ENCODE measurements around the gene C16orf96.

C16orf96 gene

DNA sequence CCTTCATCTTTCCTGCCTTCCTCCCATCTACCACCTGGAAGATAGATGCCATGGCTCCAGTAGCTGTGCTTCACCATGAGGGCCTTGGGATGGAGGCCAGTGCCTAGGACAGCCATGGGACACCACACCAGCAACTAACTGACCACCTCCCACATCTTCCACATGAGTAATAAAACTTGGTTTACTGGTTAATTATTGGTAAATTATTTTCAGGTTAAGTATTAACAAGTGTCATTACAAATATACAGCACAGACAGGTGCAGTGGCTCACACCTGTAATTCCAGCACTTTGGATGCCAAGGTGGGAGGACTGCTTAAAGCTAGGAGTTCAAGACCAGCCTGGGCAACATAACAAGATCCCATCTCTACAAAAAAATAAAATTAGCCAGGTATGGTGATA, 31.6 kb upstream of the C16orf96 start:
- in situ Hi-C loops (cut with MboI; ENCODE audit: low sequenced_read_pairs, unreplicated experiment), result no loop called here
- TF ChIP-seq, protein P1, sequence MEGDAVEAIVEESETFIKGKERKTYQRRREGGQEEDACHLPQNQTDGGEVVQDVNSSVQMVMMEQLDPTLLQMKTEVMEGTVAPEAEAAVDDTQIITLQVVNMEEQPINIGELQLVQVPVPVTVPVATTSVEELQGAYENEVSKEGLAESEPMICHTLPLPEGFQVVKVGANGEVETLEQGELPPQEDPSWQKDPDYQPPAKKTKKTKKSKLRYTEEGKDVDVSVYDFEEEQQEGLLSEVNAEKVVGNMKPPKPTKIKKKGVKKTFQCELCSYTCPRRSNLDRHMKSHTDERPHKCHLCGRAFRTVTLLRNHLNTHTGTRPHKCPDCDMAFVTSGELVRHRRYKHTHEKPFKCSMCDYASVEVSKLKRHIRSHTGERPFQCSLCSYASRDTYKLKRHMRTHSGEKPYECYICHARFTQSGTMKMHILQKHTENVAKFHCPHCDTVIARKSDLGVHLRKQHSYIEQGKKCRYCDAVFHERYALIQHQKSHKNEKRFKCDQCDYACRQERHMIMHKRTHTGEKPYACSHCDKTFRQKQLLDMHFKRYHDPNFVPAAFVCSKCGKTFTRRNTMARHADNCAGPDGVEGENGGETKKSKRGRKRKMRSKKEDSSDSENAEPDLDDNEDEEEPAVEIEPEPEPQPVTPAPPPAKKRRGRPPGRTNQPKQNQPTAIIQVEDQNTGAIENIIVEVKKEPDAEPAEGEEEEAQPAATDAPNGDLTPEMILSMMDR (IDR thresholded peaks at IDR 0.05; ENCODE audit: borderline replicate concordance, control extremely low read depth, extremely low read depth, insufficient read depth, missing control alignments), result no peak
- DNase-seq (ENCODE audit: low spot score), result no peak

DNA sequence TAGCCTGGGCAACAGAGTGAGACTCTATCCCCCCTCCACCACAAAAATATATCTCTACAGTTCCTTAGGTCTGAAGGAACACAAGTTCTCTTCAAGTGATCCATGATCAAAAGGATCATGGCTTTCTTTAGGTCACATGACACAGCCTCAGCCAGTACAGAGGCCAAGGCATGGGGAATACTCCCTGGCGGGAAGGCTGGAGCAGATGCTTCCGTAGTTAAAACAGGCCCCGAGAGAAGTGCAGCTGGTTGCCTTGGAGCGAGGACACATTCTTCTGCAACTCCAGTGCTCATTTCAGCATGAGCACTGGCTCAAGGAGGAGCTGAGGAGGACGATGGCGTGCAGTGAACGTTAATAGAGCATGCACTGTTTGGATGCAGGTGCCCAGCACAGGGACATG, 31.1 kb upstream of the C16orf96 start:
- in situ Hi-C loops (cut with MboI; ENCODE audit: low sequenced_read_pairs, unreplicated experiment), result no loop called here
- TF ChIP-seq, protein P1 (IDR thresholded peaks at IDR 0.05; ENCODE audit: borderline replicate concordance, control extremely low read depth, extremely low read depth, insufficient read depth, missing control alignments), result no peak
- no peak for DNase-seq (ENCODE audit: low spot score)

DNA sequence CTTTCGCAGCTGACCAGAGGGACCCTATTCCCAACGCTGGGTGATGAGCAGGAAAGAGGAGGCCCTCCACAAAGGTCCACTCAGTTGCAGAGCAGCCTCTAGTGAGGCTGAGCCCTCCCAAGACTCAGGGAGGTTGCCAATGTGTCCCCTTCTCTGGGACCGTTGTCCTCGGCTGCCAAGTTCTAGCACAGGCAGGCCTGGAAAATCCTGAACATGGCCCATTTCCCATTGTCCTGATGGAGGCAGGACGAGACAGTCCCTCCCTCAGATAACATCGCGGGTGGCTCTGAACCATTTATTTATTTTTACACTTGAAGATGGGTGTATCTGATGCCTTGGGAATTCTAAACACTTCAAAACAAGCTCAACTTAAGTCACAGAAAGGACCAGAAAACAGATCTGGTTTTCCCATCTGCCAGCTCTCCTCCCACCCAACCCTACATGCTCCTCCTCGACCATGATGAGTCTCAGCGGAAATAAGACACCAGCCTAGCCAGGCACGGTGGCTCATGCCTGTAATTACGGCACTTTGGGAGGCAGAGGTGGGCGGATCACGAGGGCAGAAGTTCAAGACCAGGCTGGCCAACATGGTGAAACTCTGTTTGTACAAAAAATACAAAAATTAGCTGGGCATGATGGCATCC, 30.4 kb upstream of the C16orf96 start:
- TF ChIP-seq, protein P1 (IDR thresholded peaks at IDR 0.05; ENCODE audit: borderline replicate concordance, control extremely low read depth, extremely low read depth, insufficient read depth, missing control alignments), result no peak
- in situ Hi-C loops (cut with MboI; ENCODE audit: low sequenced_read_pairs, unreplicated experiment), result no loop called here
- DNase-seq (ENCODE audit: low spot score), result no peak

DNA sequence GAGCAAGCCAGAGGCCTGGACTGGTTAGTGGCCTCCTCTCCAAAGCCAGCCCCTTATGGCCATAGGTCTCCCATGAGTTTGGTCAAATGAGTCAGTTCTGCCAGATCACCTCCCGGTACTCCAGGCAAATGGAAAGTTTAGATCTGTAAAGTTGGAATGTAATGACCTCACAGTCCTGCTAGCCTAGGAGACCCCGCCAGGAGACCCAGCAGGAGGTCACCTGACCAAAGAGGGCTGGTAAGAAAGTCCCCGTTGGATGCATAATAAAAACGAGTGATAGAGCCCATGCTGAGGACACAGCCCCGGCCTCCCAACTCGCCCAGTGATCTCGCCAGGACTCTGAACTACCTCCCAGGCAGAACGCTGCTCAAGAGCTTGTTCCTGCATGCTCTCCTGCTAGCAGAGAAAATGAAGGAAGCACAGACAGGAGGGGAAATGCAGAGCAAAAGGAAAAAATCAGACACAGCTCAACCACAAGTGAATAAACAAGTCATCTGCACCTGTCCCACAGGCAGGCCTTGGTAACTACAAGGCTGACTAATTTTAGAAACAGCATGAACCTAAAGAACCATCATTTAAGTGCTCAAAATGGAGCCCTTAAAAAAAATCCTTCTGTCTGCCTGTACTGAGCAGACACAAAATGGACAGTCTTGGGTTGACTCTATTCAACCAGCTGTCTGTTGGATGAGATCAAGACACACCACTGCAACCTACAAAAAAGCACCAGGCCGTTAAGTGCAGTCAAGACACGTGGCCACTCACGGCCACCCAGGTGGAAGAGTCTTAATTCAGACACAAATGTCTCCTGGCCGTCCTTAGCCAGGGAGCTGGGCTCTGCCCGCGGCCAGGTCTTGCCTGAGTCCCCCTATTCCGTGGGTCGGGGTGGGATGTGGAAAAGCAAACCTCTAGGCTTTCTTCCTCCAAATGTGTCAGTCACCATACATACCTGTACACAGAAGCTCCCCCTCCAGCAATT, 26.8 kb upstream of the C16orf96 start:
- TF ChIP-seq, protein P1 (IDR thresholded peaks at IDR 0.05; ENCODE audit: borderline replicate concordance, control extremely low read depth, extremely low read depth, insufficient read depth, missing control alignments), result no peak
- in situ Hi-C loops (cut with MboI; ENCODE audit: low sequenced_read_pairs, unreplicated experiment), result no loop called here
- DNase-seq (ENCODE audit: low spot score), result no peak

DNA sequence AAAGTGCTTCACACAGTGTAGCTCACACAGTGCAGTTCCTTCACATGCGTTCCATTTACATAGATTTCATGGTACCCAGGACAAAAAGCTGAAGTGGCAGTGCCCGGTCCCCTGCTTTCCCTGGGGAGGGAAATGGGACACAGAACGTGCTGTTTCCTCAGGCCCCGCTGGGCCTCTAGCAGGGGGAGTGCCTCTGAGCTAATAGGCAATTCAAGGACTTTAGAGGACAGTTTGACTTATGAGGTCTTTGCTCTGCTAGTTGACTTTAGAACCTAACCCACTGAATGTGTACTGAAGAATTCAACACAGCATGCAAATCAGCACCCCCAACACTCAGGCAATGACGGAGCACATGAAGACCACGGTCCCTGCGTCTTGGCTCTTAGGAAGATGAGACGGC, 24.3 kb upstream of the C16orf96 start:
- TF ChIP-seq, protein P1 (IDR thresholded peaks at IDR 0.05; ENCODE audit: borderline replicate concordance, control extremely low read depth, extremely low read depth, insufficient read depth, missing control alignments), result no peak

DNA sequence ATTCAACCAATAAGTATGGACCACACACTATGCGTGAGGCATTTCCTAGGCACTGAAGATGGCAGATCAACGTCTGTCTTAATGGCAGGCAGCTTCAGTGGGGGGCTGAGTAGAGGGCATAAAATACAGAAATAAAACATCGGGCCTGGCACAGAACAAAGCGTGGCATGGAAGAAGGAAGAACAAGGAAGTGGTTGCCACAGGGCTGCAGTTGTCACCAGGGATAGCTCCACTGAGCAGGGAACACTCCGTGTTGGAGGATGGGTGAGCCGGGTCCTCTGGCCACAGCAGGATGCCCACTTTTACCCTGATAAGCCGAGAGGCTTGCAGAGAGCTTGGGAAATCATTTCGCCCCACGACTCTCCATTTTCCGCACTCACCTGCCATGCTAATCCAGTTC, 23.9 kb upstream of the C16orf96 start:
- TF ChIP-seq, protein P1 (IDR thresholded peaks at IDR 0.05; ENCODE audit: borderline replicate concordance, control extremely low read depth, extremely low read depth, insufficient read depth, missing control alignments), result no peak
- in situ Hi-C loops (cut with MboI; ENCODE audit: low sequenced_read_pairs, unreplicated experiment), result no loop called here
- DNase-seq (ENCODE audit: low spot score), result no peak

More for the DNA sequence above, 24.3 kb upstream of the C16orf96 start:
- no peak for DNase-seq (ENCODE audit: low spot score)
- in situ Hi-C loops (cut with MboI; ENCODE audit: low sequenced_read_pairs, unreplicated experiment), result no loop called here

Data from GM13976 (cell line).